DMS 273 treated with DMSO at 0.1 percent for 48 hours (cell line): ENCODE results near the gene C1orf87.

Experiments used
- DNase-seq: peaks from one replicate; lab custom pipeline; 2025; lab: John Stamatoyannopoulos, UW

C1orf87 gene

DNA sequence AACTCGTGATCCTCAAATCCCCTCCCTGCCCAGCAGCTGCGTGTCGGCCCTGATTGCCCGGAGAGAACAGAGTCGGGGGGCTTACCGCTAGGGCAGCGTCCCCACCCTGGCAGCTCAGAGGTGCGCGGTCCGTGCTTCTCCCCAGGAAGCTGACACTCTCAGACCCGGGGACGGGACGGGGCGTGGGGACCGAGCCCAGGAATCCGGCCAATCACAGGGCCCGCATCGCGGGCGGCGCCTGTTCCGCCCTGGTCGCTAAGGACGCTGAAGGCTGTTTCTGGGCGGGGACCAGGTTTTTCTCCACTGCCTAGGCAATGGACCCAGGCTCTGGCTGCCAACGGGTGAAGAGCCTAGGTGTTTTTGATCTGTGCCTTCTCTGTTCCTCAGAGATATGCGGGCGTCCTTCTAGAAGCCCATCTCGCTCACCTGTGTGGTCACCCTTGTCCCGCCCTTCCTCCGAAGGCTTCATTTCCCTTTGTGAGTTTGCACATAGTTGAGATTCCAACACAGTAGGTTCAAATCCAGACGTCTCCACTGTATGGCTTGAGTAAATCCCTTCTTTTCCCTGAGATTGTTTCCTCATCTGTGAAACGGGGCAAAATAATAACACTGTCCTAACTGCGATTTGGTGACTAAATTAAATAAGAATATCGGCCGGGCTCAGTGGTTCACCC lies at the start of gene C1orf87:
Gene C1orf87 (minus strand): TSS at position 166 of the 674 bp plus-strand sequence. CDS start 1,127 bp downstream, outside the sequence.
- DNase-seq, result no peak

GRCh38 chr1:60118085-60118484 lies 44.5 kb upstream of the C1orf87 start:
- no peak for DNase-seq

DNA sequence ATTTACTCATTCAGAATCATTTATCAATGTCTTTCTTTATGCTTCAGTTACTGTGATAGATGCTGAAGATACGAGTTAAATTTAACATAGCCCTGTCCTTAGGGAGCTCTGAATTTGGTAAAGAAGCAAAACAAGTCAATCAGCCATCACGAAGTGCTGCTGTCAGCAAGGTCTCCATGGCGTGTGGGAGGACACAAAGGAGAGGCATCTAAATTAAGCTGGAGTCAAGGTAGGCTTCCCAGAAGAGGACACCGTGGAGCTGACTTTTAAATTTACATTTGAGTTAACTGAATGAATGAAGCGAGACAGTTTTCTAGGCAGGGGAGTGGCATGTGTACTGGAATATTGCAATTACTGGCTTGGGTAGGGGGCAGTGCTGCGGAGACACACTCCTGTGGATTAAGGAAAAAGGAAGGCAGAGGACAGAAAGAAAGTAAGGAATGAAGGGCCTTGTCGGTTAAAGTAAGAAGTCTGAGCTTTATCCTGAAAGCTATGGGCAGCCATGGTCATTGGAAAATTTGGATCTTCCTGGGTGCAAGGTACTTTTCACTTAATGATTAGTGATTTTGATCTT lies 41.3 kb upstream of the C1orf87 start:
- no peak for DNase-seq

DNA sequence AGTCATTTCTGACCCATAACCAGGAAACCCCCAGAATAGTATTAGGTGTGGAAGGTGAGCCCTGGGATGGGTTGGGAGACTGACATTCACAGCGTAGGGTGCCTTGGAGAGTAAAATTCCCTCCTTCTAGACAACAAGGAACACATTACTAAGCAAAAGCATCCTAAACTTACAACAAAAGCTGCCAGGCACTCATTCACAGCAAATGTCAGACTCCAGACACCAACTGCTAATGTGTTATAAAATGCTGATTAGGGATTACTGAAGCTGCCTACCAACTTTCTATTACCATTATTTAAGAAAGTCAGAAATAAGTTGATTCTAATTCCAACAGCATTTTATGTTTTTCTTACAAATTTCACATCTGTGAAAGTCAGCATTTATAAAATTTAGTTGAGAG lies 40.0 kb upstream of the C1orf87 start:
- DNase-seq, result no peak

- DNase-seq, result no peak
Measured at GRCh38 chr1:60113028-60113427, 39.5 kb upstream of the C1orf87 start.

- no peak for DNase-seq
Measured at GRCh38 chr1:60111716-60112115, 38.1 kb upstream of the C1orf87 start.

GRCh38 chr1:60111118-60111517 lies 37.5 kb upstream of the C1orf87 start:
- DNase-seq, result no peak

- no peak for DNase-seq
Measured at GRCh38 chr1:60108196-60108595, 34.6 kb upstream of the C1orf87 start.

DNA sequence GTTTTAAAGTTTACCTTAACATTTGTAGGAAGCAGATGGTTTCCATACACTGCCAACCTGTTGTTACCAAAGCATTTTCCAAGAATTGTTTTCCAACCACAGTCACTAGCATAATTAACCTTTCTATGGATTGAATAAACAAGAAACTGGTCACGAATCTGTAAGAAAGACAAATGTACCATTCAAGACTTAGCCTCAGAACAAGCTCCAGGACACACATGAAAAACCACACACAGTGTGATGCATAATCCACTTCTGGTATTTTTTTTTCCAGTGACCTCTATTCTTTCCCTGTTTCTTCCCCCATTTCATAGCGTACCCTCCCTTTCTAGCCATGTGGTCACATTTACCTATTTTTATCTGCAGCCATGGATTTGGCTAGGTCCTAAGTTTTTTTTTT lies 29.6 kb upstream of the C1orf87 start:
- peak; percentile 13 for DNase-seq

GRCh38 chr1:60102267-60103061 lies 28.9 kb upstream of the C1orf87 start:
- DNase-seq, result no peak

GRCh38 chr1:60101516-60101915 lies 27.9 kb upstream of the C1orf87 start:
- no peak for DNase-seq

DNA sequence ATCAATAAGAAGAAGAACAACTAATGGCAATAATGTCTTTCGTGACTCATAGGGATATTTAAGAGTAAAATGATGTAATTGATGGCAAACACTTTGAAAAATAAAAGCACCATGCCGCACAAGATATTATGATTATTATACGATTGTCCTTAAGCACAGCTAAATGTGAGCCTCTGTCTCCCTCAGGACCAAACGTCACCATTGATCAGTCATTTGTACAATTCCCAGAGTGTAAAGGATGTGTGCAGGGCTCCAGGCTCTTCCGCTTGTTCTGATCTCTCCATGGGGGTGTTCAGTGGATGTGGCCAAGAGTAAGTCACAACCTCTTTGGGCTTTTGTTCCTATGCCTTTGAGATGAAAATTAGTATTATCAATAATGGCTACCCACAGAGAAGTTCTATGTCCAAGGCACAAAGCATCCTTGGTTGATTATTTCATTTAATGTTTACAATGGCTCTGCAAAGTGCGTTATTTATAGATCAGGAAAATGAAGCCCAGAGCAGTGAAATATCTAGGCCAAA lies 17.7 kb upstream of the C1orf87 start:
- no peak for DNase-seq

DNA sequence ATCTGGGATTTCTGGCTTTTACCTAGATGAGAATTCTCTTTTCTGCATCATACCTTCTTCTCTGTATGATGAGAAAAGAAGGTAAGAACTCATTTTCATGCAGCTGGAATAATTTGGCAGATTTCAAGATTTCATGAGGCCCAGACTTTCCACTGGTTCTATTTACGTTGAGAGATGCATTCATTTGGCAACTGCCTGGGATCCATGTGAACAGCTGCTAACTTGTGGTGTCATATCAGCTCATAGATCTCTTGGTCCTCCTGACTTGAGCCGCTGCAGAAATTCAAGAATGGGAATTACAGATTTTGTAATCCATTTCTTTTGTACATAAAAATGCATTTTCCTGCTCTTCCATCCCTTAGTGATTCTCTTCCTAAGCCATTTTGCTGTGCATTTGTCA lies 17.1 kb upstream of the C1orf87 start:
- no peak for DNase-seq

GRCh38 chr1:60088620-60089155 lies 15.1 kb upstream of the C1orf87 start:
- DNase-seq, result no peak

DNA sequence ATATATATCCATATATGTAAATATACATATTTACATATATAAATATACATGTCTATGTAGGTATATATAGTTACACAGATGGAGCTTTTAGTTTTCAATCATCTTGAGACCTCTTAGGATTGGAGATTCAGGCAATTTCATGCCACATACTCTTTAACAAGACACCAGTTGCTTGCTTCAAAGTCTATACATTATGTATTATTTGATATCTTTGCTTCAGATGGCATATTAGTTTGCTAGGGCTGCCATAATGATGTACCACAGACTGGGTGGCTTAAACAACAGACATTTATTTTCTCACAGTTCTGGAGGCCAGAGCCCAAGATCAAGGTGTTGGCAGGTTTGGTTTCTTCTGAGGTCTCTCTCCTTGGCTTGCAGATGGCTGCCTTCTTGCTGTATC lies 14.1 kb upstream of the C1orf87 start:
- DNase-seq, result no peak

DNA sequence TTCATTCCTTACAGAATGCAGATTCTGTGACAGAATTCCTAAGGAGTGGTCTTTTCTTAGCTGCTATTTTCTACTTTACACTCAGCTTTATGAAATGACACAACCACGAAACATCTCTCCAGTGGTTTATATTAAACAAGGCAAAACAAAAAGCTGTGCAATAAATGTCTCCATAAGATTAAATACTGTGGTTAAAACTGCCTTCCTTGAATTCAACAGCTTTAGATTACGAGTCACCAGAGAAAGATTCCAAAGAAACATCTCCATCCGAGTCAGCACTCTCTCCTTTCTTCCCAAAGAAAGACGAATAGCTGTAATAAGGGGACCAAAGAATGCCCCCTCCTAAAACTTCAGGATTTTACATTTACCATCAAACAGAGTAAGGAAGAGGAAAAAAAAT lies 4.6 kb upstream of the C1orf87 start:
- no peak for DNase-seq

DNA sequence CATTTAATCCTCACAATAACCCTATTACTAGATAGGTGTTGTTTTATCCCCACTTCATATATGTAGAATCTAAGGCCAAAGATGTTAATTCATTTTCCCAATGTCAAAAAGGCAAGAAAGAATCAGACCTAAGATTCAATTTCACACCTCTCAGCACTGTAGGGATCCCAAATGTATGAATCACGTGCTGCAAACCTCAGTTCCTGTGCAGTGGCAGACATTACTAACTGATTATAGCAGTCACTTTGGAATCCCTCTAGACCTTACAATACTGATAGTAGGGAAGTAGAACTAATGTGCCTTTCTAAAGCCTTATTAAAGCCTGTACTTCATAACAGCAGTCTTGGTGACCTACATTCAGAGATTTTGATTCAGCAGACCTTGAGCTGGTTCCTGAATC lies 2.3 kb downstream of the C1orf87 start:
- no peak for DNase-seq

DNA sequence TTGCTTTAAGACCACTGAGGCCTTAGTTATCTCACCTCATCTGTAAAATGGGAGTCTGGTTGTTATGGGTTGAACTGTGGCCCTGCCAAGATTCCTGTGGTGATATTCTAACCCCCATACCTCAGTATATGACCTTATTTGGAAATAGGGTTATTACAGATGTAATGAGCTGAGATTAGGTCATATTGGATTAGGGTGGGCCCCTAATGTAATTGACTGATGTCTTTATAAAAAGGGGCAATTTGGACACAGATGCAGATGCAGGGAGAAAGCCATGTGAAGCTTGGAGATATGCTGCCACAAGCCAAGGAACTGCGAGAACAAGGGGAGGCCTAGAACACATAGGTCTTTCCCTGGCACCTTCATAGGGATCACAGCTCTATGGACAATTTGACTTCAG lies 3.9 kb downstream of the C1orf87 start:
- no peak for DNase-seq

GRCh38 chr1:60068393-60069045 lies 5.1 kb downstream of the C1orf87 start:
- DNase-seq, result no peak

GRCh38 chr1:60066001-60066400 lies 7.6 kb downstream of the C1orf87 start:
- DNase-seq, result no peak

- DNase-seq, result no peak
Measured at GRCh38 chr1:60065199-60065598, 8.4 kb downstream of the C1orf87 start.

GRCh38 chr1:60063561-60063960 lies 10.0 kb downstream of the C1orf87 start:
- DNase-seq, result no peak
